Activated CD8-positive, alpha-beta memory T cell treated with anti-CD3 and anti-CD28 coated beads, Interleukin-2, amount 10 ng/mL, durations not matched to agents 7 days and 5 days (primary cell): ENCODE measurements around the gene RNU1-3. TPM values are rescaled to one million over a fixed set of nuclear protein-coding genes. Genes with fewer than 3 reads are reported as not detected.
A peak's percentile ranks its signal among the peaks of the same experiment; 100 is the strongest.
"Not testable (repeated sequence)": the region's sequence is repeated elsewhere in the genome, so short reads cannot be mapped to it uniquely, and the experiment has no call there.

ENCODE experiments used
- ATAC-seq: fragments of 150-1000 bp; cut with Tn5 transposase; one replicate; pipeline ENCODE4 v1.10.0; 2021; ENCODE audit warnings: moderate library complexity
- CTCF ChIA-PET: fragments of 350-600 bp; sonication (Branson Sonifier 250); formaldehyde crosslinking; loops from one replicate; lab custom pipeline; 2021; ENCODE audit warnings: antibody characterized with exemption; lab: Charles Lee
- DNase-seq: peaks from one replicate; pipeline ENCODE4 v3.0.0-alpha.2; 2020
- H3K27ac Mint-ChIP-seq: one replicate; pipeline ENCODE4 v1.8.0; 2021; ENCODE audit warnings: mild to moderate bottlenecking, mixed read lengths
- H3K27me3 Mint-ChIP-seq: one replicate; pipeline ENCODE4 v1.8.0; 2021; ENCODE audit warnings: mixed read lengths
- H3K36me3 Mint-ChIP-seq: one replicate; pipeline ENCODE4 v1.8.0; 2021; ENCODE audit warnings: mild to moderate bottlenecking, mixed read lengths
- H3K4me1 Mint-ChIP-seq: one replicate; pipeline ENCODE4 v1.8.0; 2021; ENCODE audit warnings: mixed read lengths
- H3K4me3 Mint-ChIP-seq: one replicate; pipeline ENCODE4 v1.8.0; 2021; ENCODE audit warnings: mild to moderate bottlenecking, moderate library complexity, mixed read lengths
- H3K9me3 Mint-ChIP-seq: one replicate; pipeline ENCODE4 v1.8.0; 2022; ENCODE audit warnings: low read depth, mixed read lengths
- total RNA-seq, 2 experiments: library from RNA; stranded (reverse); gene quantifications; one replicate each; pipeline ENCODE4 v1.2.3, GENCODE V29; 2021

The RNU1-3 gene
- total RNA-seq, 2 experiments from 2014 or later = 922 to 3,744 TPM

DNA sequence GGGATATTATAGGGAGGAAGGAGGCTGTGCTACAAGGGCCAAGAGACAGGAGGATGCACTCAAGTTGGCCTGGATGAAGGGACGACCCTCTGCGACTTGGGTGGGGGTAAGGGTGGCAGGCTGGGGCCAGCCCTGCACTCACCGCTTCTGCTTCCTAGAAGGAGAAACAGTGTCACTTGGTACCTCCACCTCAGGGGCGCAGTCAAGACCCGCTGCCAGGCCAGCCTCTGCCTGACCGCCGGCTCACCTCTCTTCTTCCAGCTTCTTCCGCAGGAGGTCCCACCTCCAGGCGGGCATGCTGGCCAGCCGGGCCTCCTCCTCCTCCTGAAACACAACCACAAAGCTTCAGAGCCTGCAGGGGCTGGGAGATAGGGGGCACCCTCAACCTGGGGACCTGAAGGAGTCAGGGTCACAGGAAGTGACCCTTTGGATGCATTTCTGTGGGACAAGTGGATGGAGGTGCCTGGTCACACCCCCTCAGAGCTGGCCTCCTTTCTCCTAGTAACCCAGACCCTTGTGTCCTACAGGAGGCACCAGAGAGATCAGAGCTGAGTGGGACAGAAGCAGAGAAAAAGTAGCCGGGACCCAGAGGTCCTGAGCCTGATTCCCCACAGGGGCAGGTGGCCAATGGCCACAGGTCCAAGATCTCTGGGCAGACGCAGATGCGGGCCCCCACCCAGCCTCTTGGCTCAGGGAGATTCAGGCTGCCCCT is 24.4 kb upstream of the RNU1-3 start:
- not testable (repeated sequence) for H3K27ac Mint-ChIP-seq, H3K36me3 Mint-ChIP-seq, H3K4me3 Mint-ChIP-seq, H3K27me3 Mint-ChIP-seq, DNase-seq, ATAC-seq, H3K9me3 Mint-ChIP-seq, H3K4me1 Mint-ChIP-seq
- CTCF ChIA-PET = interaction anchor here (1.7 kb wide), 1 partner anchor 36 kb away, joined by 4 read pairs; no protein-coding TSS in a partner anchor

GRCh38 chr1:16687132-16687800 is 20.5 kb upstream of the RNU1-3 start:
- not testable (repeated sequence) for DNase-seq

GRCh38 chr1:16685445-16686371 is 19.0 kb upstream of the RNU1-3 start:
- CTCF ChIA-PET, H3K9me3 Mint-ChIP-seq, H3K4me3 Mint-ChIP-seq, H3K27ac Mint-ChIP-seq, ATAC-seq, H3K4me1 Mint-ChIP-seq, DNase-seq, H3K36me3 Mint-ChIP-seq: not testable (repeated sequence)
- H3K27me3 Mint-ChIP-seq = peaks cover 13% of the 10 kb centered on the region

More at GRCh38 chr1:16687132-16687800, 20.5 kb upstream of the RNU1-3 start:
- peaks cover 10% of the 10 kb centered on the region for H3K27me3 Mint-ChIP-seq
- not testable (repeated sequence) for ATAC-seq, H3K36me3 Mint-ChIP-seq, H3K4me1 Mint-ChIP-seq, H3K27ac Mint-ChIP-seq, H3K9me3 Mint-ChIP-seq, H3K4me3 Mint-ChIP-seq
- CTCF ChIA-PET = interaction anchor here (1.0 to 1.7 kb wide), 2 partner anchors 20 to 22 kb away, joined by 3 to 5 read pairs; no protein-coding TSS in a partner anchor

GRCh38 chr1:16684738-16685337 is 18.1 kb upstream of the RNU1-3 start:
- H3K27ac Mint-ChIP-seq, ATAC-seq, CTCF ChIA-PET: not testable (repeated sequence)

GRCh38 chr1:16684152-16684551 is 17.4 kb upstream of the RNU1-3 start:
- H3K4me3 Mint-ChIP-seq, H3K9me3 Mint-ChIP-seq, CTCF ChIA-PET, DNase-seq, H3K4me1 Mint-ChIP-seq, H3K27ac Mint-ChIP-seq, H3K36me3 Mint-ChIP-seq, ATAC-seq: not testable (repeated sequence)
- H3K27me3 Mint-ChIP-seq = peaks cover 26% of the 10 kb centered on the region

More at GRCh38 chr1:16684738-16685337, 18.1 kb upstream of the RNU1-3 start:
- H3K4me1 Mint-ChIP-seq, H3K4me3 Mint-ChIP-seq, H3K9me3 Mint-ChIP-seq, DNase-seq, H3K36me3 Mint-ChIP-seq: not testable (repeated sequence)
- H3K27me3 Mint-ChIP-seq = peaks cover 19% of the 10 kb centered on the region

GRCh38 chr1:16682803-16683202 is 16.1 kb upstream of the RNU1-3 start:
- H3K4me3 Mint-ChIP-seq, H3K27ac Mint-ChIP-seq, H3K36me3 Mint-ChIP-seq, ATAC-seq, DNase-seq, H3K4me1 Mint-ChIP-seq, CTCF ChIA-PET, H3K9me3 Mint-ChIP-seq: not testable (repeated sequence)
- H3K27me3 Mint-ChIP-seq = peaks cover 39% of the 10 kb centered on the region

DNA sequence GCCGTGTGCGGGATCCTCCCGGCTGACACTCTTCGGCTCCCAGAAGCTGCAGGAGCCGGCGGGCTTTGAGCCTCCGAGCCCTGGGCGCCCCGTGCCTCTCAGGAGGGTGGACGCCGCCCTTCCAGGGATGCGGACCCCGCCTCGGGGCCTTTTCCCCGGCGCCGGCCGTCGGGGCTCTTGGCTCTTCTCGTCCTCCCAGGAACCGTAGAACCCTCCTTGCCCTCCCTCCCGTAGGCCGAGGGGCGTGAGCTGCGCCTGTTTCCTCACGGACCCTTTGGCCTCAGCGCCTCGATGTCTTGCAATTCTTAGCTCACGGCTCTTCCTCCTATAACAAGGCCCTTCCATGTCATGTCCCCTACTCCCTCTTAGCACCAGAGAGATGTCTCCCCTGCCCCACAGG is 13.6 kb upstream of the RNU1-3 start:
- H3K27ac Mint-ChIP-seq, ATAC-seq, CTCF ChIA-PET, H3K4me3 Mint-ChIP-seq, H3K36me3 Mint-ChIP-seq, H3K9me3 Mint-ChIP-seq, DNase-seq: not testable (repeated sequence)
- Mint-ChIP-seq H3K4me1 (peaks cover 18% of the 10 kb centered on the region), H3K27me3 (peaks cover 53% of the 10 kb centered on the region)

- ATAC-seq (peak; percentile 70), DNase-seq (peak; percentile 59)
- CTCF ChIA-PET = interaction anchor here (1.1 kb wide), 1 partner anchor 31 kb away, joined by 3 read pairs; no protein-coding TSS in a partner anchor
- peaks cover 18% of the 10 kb centered on the region for H3K4me1 Mint-ChIP-seq
- H3K27ac Mint-ChIP-seq = no peak overlapping the region
- H3K4me3 Mint-ChIP-seq = no peak overlapping the region
- peaks cover 58% of the 10 kb centered on the region for H3K27me3 Mint-ChIP-seq
- H3K9me3 Mint-ChIP-seq = no peaks in the 10 kb centered on the region
- no peaks in the 10 kb centered on the region for H3K36me3 Mint-ChIP-seq
Observed at GRCh38 chr1:16677552-16678431, 11.0 kb upstream of the RNU1-3 start.

GRCh38 chr1:16676661-16677523 is 10.1 kb upstream of the RNU1-3 start:
- Mint-ChIP-seq H3K4me1 (peaks cover 18% of the 10 kb centered on the region), H3K27me3 (peaks cover 58% of the 10 kb centered on the region)
- H3K4me3 Mint-ChIP-seq, CTCF ChIA-PET, H3K36me3 Mint-ChIP-seq, H3K9me3 Mint-ChIP-seq, H3K27ac Mint-ChIP-seq: not testable (repeated sequence)
- ATAC-seq (peak; percentile 51), DNase-seq (peak; percentile 65)

- DNase-seq, H3K27ac Mint-ChIP-seq, H3K36me3 Mint-ChIP-seq, CTCF ChIA-PET, H3K9me3 Mint-ChIP-seq, H3K4me3 Mint-ChIP-seq, ATAC-seq: not testable (repeated sequence)
- peaks cover 52% of the 10 kb centered on the region for H3K27me3 Mint-ChIP-seq
- H3K4me1 Mint-ChIP-seq = peaks cover 18% of the 10 kb centered on the region
Observed at GRCh38 chr1:16675118-16675510, 8.4 kb upstream of the RNU1-3 start.

- H3K36me3 Mint-ChIP-seq = not testable (repeated sequence)
Observed at GRCh38 chr1:16673976-16674375, 7.2 kb upstream of the RNU1-3 start.

More at GRCh38 chr1:16673976-16674375, 7.2 kb upstream of the RNU1-3 start:
- Mint-ChIP-seq H3K27me3 (peaks cover 40% of the 10 kb centered on the region), H3K4me1 (peaks cover 18% of the 10 kb centered on the region)
- ATAC-seq, H3K9me3 Mint-ChIP-seq, H3K27ac Mint-ChIP-seq, DNase-seq, CTCF ChIA-PET, H3K4me3 Mint-ChIP-seq: not testable (repeated sequence)
